Activated naive CD8-positive, alpha-beta T cell (primary cell): ENCODE data around the gene USP20.

Source experiments
- H3K27ac Mint-ChIP-seq: one replicate; pipeline ENCODE4 v1.8.0; 2021; ENCODE audit warnings: mixed read lengths
- H3K27me3 Mint-ChIP-seq: one replicate; pipeline ENCODE4 v1.8.0; 2021; ENCODE audit warnings: mixed read lengths
- H3K36me3 Mint-ChIP-seq: one replicate; pipeline ENCODE4 v1.8.0; 2021; ENCODE audit warnings: mixed read lengths
- H3K4me1 Mint-ChIP-seq: one replicate; pipeline ENCODE4 v1.8.0; 2021; ENCODE audit warnings: low read depth, mixed read lengths
- H3K4me3 Mint-ChIP-seq: one replicate; pipeline ENCODE4 v1.8.0; 2021; ENCODE audit warnings: mild to moderate bottlenecking, mixed read lengths
- H3K9me3 Mint-ChIP-seq: one replicate; pipeline ENCODE4 v1.8.0; 2021; ENCODE audit warnings: low read depth, mixed read lengths

The USP20 gene

GRCh38 chr9:129813661-129814060 is 21.6 kb upstream of the USP20 start:
- Mint-ChIP-seq H3K4me1 (peaks cover 14% of the 10 kb centered on the region), H3K27ac (no peak overlapping the region), H3K27me3 (no peaks in the 10 kb centered on the region), H3K4me3 (no peak overlapping the region), H3K36me3 (peaks cover 5% of the 10 kb centered on the region), H3K9me3 (no peaks in the 10 kb centered on the region)

DNA sequence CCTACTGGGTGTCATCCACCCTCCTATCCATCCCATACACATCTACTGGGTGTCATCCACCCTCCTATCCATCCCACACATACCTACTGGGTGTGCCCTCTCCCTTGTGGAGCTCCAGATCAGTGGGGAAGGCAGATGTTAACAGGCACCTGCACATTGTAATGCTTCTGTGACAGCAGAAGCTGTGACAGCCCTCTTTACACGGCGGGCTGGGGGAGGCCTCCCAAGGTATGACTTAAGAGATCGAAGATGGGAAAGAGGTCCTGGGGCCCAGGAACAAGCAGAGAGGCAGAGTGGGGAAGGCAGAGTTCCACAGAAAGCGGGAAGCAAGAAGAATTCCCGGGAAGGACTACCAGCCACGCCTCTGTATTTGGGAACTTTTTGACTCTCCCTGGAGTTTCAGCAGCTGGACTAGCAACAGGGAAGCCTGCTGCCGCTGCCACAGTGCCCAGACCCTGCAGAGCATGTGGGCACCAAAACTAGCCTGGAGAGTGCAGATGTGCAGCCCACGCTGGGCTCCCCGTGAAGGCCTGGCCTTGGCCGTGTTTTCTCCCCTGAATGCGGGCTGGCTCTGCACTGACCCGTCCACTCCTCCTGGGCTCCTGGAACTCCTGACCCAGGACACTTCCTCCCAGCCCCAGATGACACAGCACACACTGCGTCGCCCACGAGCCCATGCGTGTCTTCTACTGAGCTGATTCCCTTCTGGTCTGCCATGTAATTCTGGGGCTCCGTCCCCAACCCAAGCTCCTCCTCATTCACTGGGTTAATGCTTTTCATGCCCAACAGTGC is 20.6 kb upstream of the USP20 start:
- Mint-ChIP-seq H3K36me3 (peaks cover 5% of the 10 kb centered on the region), H3K4me1 (peaks cover 10% of the 10 kb centered on the region), H3K27ac (no peak overlapping the region), H3K27me3 (no peaks in the 10 kb centered on the region), H3K9me3 (no peaks in the 10 kb centered on the region), H3K4me3 (no peak overlapping the region)

- Mint-ChIP-seq H3K4me3 (no peak overlapping the region), H3K27ac (no peak overlapping the region), H3K9me3 (no peaks in the 10 kb centered on the region), H3K36me3 (peaks cover 5% of the 10 kb centered on the region), H3K27me3 (no peaks in the 10 kb centered on the region), H3K4me1 (peaks cover 10% of the 10 kb centered on the region)
These were observed 20.0 kb upstream of the USP20 start for GRCh38 chr9:129815278-129815677.

DNA sequence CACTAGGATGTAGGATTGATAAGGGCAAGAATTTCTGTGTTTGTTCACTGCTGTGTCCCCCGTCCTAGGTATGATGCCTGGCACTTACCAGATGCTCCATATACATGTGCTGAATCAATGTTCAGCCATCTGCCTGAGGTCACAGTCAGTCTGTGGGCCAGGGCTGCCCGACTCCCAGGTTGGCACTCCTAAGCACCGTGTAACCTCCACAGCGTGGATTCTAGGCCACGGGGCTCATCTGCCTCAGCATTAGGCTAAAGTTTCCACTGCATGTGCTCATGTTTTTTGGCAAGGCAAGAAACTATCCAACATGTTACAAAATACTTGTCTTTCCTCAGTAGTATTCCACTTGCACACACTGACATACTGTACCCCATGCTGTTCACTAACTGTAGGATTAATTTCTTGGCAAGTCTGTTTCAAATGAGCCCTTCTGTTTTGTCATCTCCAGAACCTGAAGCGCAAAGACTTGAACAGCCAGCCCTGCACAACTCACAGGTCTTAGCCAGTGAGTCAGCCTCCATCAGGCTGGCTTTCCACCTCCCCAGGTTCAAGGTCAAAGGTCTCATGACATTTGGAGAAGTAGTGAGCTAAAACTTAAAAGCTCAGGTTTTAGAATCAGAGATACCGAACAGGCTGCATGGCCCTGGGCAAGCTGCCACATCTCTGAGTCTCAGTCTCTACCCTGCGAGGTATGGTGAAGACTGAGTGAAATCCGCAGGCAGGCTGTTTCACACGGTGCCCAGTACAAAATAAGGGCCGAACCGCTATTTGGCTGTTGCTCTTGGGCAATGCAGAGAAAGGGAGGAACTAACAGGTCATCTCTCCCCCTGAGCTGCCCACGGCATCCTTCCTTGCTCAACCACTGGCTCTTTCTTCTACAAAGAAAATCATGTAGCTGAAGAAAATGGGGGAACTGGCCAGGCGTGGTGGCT is 18.5 kb upstream of the USP20 start:
- H3K36me3 Mint-ChIP-seq = peaks cover 5% of the 10 kb centered on the region
- no peaks in the 10 kb centered on the region for H3K27me3 Mint-ChIP-seq
- H3K4me3 Mint-ChIP-seq = no peak overlapping the region
- no peaks in the 10 kb centered on the region for H3K9me3 Mint-ChIP-seq
- H3K27ac Mint-ChIP-seq = no peak overlapping the region
- peaks cover 5% of the 10 kb centered on the region for H3K4me1 Mint-ChIP-seq

- Mint-ChIP-seq H3K4me1 (peaks cover 12% of the 10 kb centered on the region), H3K27ac (peak overlapping the region; percentile 46), H3K4me3 (peak overlapping the region; percentile 86), H3K36me3 (peaks cover 5% of the 10 kb centered on the region), H3K27me3 (no peaks in the 10 kb centered on the region), H3K9me3 (no peaks in the 10 kb centered on the region)
These were observed 12.2 kb upstream of the USP20 start for GRCh38 chr9:129822898-129823541.

- no peaks in the 10 kb centered on the region for H3K9me3 Mint-ChIP-seq
- H3K27me3 Mint-ChIP-seq = no peaks in the 10 kb centered on the region
- H3K36me3 Mint-ChIP-seq = peaks cover 3% of the 10 kb centered on the region
- no peak overlapping the region for H3K27ac Mint-ChIP-seq
- peak overlapping the region; percentile 86 for H3K4me3 Mint-ChIP-seq
- peaks cover 11% of the 10 kb centered on the region for H3K4me1 Mint-ChIP-seq
These were observed 11.7 kb upstream of the USP20 start for GRCh38 chr9:129823542-129823934.

DNA sequence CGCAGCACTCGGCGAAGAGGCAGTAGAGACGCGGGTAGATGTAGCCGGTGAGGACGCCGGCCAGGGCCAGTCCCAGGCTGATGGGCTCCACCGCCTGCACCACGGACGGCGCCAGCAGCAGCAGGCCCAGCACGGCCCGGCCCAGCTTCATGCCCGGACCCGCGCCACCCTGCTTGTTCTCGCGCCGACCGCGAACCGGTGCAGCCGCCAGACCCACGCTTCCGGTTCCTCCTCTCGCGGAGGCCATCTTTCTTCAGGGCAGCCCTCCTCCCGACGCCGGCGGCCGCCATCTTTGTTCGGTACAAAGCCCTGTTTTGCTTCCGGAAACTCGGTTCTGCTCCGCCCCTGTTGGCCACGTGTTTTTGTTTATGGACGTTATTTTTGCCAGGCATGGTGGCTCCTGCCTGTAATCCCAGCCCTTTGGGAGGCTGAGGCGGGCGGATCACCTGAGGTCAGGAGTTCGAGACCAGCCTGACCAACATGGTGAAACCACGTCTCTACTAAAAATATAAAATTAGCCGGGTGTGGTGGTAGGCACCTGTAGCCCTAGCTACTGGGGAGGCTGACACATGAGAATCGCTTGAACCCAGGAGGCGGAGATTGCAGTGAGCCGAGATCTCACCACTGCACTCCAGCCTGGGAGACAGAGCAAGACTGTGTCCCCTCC is 11.2 kb upstream of the USP20 start, which contains the start of gene TOR1A:
Gene TOR1A, minus strand, starts transcription at position 202 of the 667 bp plus-strand sequence. Its CDS starts 51 bp downstream, at position 151.
- Mint-ChIP-seq H3K4me3 (peak within 1 kb of the TSS; percentile 86), H3K36me3 (peaks cover 3% of the 10 kb centered on the region), H3K4me1 (peaks cover 11% of the 10 kb centered on the region), H3K27me3 (no peaks in the 10 kb centered on the region), H3K9me3 (no peaks in the 10 kb centered on the region), H3K27ac (peak within 1 kb of the TSS; percentile 85)

DNA sequence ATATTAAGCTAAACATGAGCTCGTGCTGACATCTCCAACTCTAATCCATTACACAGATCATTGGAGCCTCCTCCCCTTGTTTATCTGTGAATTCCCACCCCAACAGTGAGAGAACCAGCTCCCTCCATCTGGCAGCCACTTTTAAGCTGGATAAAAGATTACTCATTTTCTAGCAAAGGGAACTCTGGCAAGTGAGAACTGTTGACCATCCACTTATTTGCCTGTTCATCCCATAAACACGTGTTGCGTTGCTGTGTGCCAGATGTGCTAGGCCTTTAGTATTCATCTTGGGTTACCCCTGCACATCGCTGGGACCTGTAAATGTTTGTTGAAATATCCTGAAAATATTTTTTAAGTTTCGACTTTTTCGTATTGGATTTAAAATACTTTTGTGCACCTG is 8.9 kb upstream of the USP20 start:
- Mint-ChIP-seq H3K9me3 (no peaks in the 10 kb centered on the region), H3K27me3 (no peaks in the 10 kb centered on the region), H3K4me3 (no peak overlapping the region), H3K27ac (no peak overlapping the region), H3K36me3 (peaks cover 3% of the 10 kb centered on the region), H3K4me1 (peaks cover 12% of the 10 kb centered on the region)

GRCh38 chr9:129826759-129827158 is 8.5 kb upstream of the USP20 start:
- no peaks in the 10 kb centered on the region for H3K27me3 Mint-ChIP-seq
- H3K36me3 Mint-ChIP-seq = peaks cover 3% of the 10 kb centered on the region
- no peaks in the 10 kb centered on the region for H3K9me3 Mint-ChIP-seq
- no peak overlapping the region for H3K4me3 Mint-ChIP-seq
- H3K4me1 Mint-ChIP-seq = peaks cover 14% of the 10 kb centered on the region
- H3K27ac Mint-ChIP-seq = no peak overlapping the region

GRCh38 chr9:129828051-129828450 is 7.2 kb upstream of the USP20 start:
- peaks cover 6% of the 10 kb centered on the region for H3K4me1 Mint-ChIP-seq
- no peak overlapping the region for H3K4me3 Mint-ChIP-seq
- no peak overlapping the region for H3K27ac Mint-ChIP-seq
- H3K36me3 Mint-ChIP-seq = no peaks in the 10 kb centered on the region
- no peaks in the 10 kb centered on the region for H3K27me3 Mint-ChIP-seq
- no peaks in the 10 kb centered on the region for H3K9me3 Mint-ChIP-seq

GRCh38 chr9:129828969-129829368 is 6.3 kb upstream of the USP20 start:
- H3K4me1 Mint-ChIP-seq = peaks cover 14% of the 10 kb centered on the region
- H3K36me3 Mint-ChIP-seq = peaks cover 5% of the 10 kb centered on the region
- no peak overlapping the region for H3K27ac Mint-ChIP-seq
- no peak overlapping the region for H3K4me3 Mint-ChIP-seq
- H3K27me3 Mint-ChIP-seq = no peaks in the 10 kb centered on the region
- no peaks in the 10 kb centered on the region for H3K9me3 Mint-ChIP-seq

GRCh38 chr9:129832982-129833381 is 2.3 kb upstream of the USP20 start:
- Mint-ChIP-seq H3K9me3 (no peaks in the 10 kb centered on the region), H3K4me1 (peaks cover 41% of the 10 kb centered on the region), H3K36me3 (peaks cover 6% of the 10 kb centered on the region), H3K4me3 (peak overlapping the region; percentile 98), H3K27me3 (no peaks in the 10 kb centered on the region), H3K27ac (peak overlapping the region; percentile 54)

DNA sequence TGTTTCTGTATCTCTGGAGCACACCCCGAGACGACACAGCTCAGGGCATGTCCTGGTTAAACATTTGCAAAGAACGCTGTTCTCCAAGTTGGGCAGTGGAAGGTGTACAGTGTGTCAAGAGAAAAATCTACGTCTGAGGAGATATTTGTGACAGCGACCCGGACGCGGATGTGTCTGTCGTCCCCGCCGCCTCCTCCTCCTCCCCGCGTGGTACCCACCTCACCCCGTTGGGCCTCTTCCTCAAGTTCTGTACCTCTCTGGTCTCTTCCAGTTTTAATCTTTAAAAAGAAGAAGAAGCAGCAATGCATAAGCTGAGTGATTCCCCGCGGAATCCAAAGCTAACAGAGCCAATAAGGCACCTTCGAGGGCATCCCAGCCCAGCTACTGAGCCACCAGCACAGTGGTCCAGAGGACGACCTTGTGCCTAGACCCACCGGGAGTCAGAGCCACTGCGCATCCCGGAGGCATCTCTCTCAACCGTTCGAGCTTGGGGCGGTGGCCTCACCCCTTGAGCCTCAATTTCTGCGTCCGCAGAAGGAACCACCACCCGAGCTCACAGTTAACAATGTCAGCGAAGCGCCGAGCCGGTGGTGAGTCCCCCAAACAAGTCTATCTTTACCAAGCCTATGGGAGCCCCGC is 650 bp upstream of the USP20 start:
- H3K4me1 Mint-ChIP-seq = peaks cover 56% of the 10 kb centered on the region
- H3K4me3 Mint-ChIP-seq = peak overlapping the region; percentile 98
- H3K27ac Mint-ChIP-seq = peak overlapping the region; percentile 96
- H3K27me3 Mint-ChIP-seq = no peaks in the 10 kb centered on the region
- no peaks in the 10 kb centered on the region for H3K9me3 Mint-ChIP-seq
- H3K36me3 Mint-ChIP-seq = peaks cover 6% of the 10 kb centered on the region

- no peaks in the 10 kb centered on the region for H3K27me3 Mint-ChIP-seq
- H3K9me3 Mint-ChIP-seq = no peaks in the 10 kb centered on the region
- H3K4me3 Mint-ChIP-seq = peak overlapping the region; percentile 94
- peak overlapping the region; percentile 90 for H3K27ac Mint-ChIP-seq
- H3K4me1 Mint-ChIP-seq = peaks cover 63% of the 10 kb centered on the region
- H3K36me3 Mint-ChIP-seq = peaks cover 6% of the 10 kb centered on the region
These were observed 584 bp downstream of the USP20 start for GRCh38 chr9:129835860-129836223.
